MM.1S (cell line): Measurements from ENCODE around the gene EML5.

Experiments
- CTCF ChIP-seq: fragments of 300-600 bp; sonication (generic); IDR thresholded peaks from 2 replicates; pipeline ENCODE4 v1.5.1; 2016; ENCODE audit warnings: antibody characterized with exemption, low read length, mixed read lengths
- EZH2 ChIP-seq: fragments of 300-600 bp; sonication (generic); optimal IDR thresholded peaks from 2 replicates; pipeline ENCODE3; 2017; ENCODE audit warnings: low read depth, mild to moderate bottlenecking, antibody characterized with exemption, low read length, mixed read lengths
- EZH2phosphoT487 ChIP-seq: fragments of 300-600 bp; sonication (generic); IDR thresholded peaks from 2 replicates; pipeline ENCODE4 v1.6.1; 2018; ENCODE audit warnings: antibody characterized with exemption, low read length

DNA sequence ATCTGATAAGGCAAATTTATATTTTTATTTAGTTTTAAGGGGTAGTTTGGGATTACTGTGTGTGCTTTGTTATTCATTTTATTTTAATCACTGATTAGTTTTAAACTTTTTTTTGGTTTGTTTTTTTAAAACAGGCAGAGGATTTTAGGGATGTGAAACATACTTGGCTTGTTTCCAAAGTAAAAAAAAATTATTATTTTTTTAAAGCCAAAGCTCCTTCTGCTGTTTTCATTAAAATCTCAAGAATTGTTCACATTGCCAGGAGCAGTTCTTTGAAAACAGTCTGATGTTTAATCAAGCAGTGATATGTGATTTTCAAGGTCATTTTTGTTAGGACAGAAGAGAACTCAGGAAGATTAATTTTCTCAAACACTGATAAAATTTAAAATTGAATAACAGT, 42.9 kb upstream of the EML5 start:
- TF ChIP-seq EZH2phosphoT487 (no peak), EZH2 (no peak), CTCF (no peak)
